H1 (cell line): ENCODE data around the gene PLCB1. TPM values are rescaled to one million over a fixed set of nuclear protein-coding genes. Genes with fewer than 3 reads are reported as not detected.

Experiments used
- CTCF ChIA-PET: fragments of 300-600 bp; sonication (Branson Sonifier 250); formaldehyde crosslinking; loops from one replicate; lab custom pipeline; 2021; ENCODE audit not compliant: partially characterized antibody; lab: Charles Lee
- POLR2A ChIA-PET: fragments of 300-600 bp; sonication (Branson Sonifier 250); formaldehyde crosslinking; loops from one replicate; lab custom pipeline; 2021; ENCODE audit warnings: inconsistent platforms; ENCODE audit not compliant: partially characterized antibody; lab: Charles Lee
- DNase-seq, 2 experiments: peaks; one replicate each; pipeline versions ENCODE4 v3.0.0 to v3.0.0-alpha.2; 2010 to 2022; ENCODE audit warnings: low spot score in 2 of 2, low read depth in 1 of 2, mixed read lengths in 1 of 2
- FAIRE-seq: peaks from 2 replicates; lab custom pipeline; 2011; peaks lifted over from hg19 to GRCh38; lab: Jason Lieb, UNC
- H2AFZ ChIP-seq: 2 replicates; pipeline ENCODE4 v1.8.1; 2012; ENCODE audit warnings: low read length, inconsistent platforms
- H2AK5ac ChIP-seq: 2 replicates; pipeline ENCODE4 v1.6.1; 2013; ENCODE audit warnings: low read depth, low read length
- H2BK120ac ChIP-seq: replicated peaks from 2 replicates; pipeline ENCODE3; 2013; ENCODE audit warnings: low read depth, low read length, inconsistent platforms
- H2BK12ac ChIP-seq: 2 replicates; pipeline ENCODE4 v1.6.1; 2013; ENCODE audit warnings: low read depth, low read length
- H2BK15ac ChIP-seq: 2 replicates; pipeline ENCODE4 v1.6.1; 2013; ENCODE audit warnings: low read length
- H2BK20ac ChIP-seq: 2 replicates; pipeline ENCODE4 v1.6.1; 2013; ENCODE audit warnings: low read length
- H2BK5ac ChIP-seq: 2 replicates; pipeline ENCODE4 v1.6.1; 2013; ENCODE audit warnings: low read depth, low read length
- H3K14ac ChIP-seq: 2 replicates; pipeline ENCODE4 v1.6.1; 2013; ENCODE audit warnings: inconsistent platforms; ENCODE audit not compliant: insufficient read length
- H3K18ac ChIP-seq: 2 replicates; pipeline ENCODE4 v1.6.1; 2013; ENCODE audit warnings: low read length; ENCODE audit errors: extremely low read depth
- H3K23ac ChIP-seq: 2 replicates; pipeline ENCODE4 v1.6.1; 2013; ENCODE audit warnings: inconsistent platforms; ENCODE audit not compliant: insufficient read length
- H3K23me2 ChIP-seq: 2 replicates; pipeline ENCODE4 v1.6.1; 2013; ENCODE audit warnings: low read depth, low read length
- H3K27ac ChIP-seq: 2 replicates; pipeline ENCODE4 v1.6.1; 2011; ENCODE audit warnings: low read depth, low read length, inconsistent platforms
- H3K27me3 ChIP-seq, 4 experiments: replicated peaks in 1 of 4; 1 replicate in 1 of 4; 2 replicates in 3 of 4; pipeline versions ENCODE4 v1.6.1 to v1.8.1; 2011 to 2013; ENCODE audit warnings: low read length in 3 of 4, mild to moderate bottlenecking in 3 of 4, inconsistent platforms in 2 of 4, mixed read lengths in 2 of 4, moderate library complexity in 1 of 4; ENCODE audit not compliant: control insufficient read depth in 3 of 4, insufficient read depth in 3 of 4; ENCODE audit errors: extremely low read depth in 1 of 4
- H3K36me3 ChIP-seq, 4 experiments: 2 replicates each; pipeline versions ENCODE4 v1.6.1 to v1.8.1; 2011 to 2013; ENCODE audit warnings: mild to moderate bottlenecking in 4 of 4, low read length in 3 of 4, moderate library complexity in 2 of 4, control low read depth in 1 of 4, inconsistent platforms in 1 of 4; ENCODE audit not compliant: insufficient read depth in 4 of 4, control insufficient read depth in 2 of 4
- H3K4ac ChIP-seq: replicated peaks from 2 replicates; pipeline ENCODE3; 2013; ENCODE audit warnings: low read length, low read depth, mixed read lengths, inconsistent platforms; ENCODE audit not compliant: insufficient read length
- H3K4me1 ChIP-seq, 4 experiments: replicated peaks in 1 of 4; 1 replicate in 1 of 4; 2 replicates in 3 of 4; pipeline versions ENCODE4 v1.6.1 to v1.8.1; 2011 to 2013; ENCODE audit warnings: low read length in 3 of 4, inconsistent platforms in 2 of 4, mixed read lengths in 1 of 4; ENCODE audit not compliant: insufficient read depth in 4 of 4, control insufficient read depth in 3 of 4
- H3K4me2 ChIP-seq, 2 experiments: 2 replicates each; pipeline versions ENCODE4 v1.6.1 to v1.8.1; 2011 to 2013; ENCODE audit warnings: low read depth in 2 of 2, low read length in 2 of 2, control low read depth in 1 of 2, inconsistent platforms in 1 of 2, mild to moderate bottlenecking in 1 of 2; ENCODE audit not compliant: insufficient read depth in 1 of 2
- H3K4me3 ChIP-seq, 4 experiments: fragments of 200-600, 300-600 bp in 1 of 4; sonication (generic), shearing (Covaris generic), sonication (Bioruptor Twin) in 1 of 4; 2 replicates each; pipeline versions ENCODE4 v1.5.1 to v1.8.1; 2011 to 2016; ENCODE audit warnings: low read length in 4 of 4, low read depth in 3 of 4, control low read depth in 2 of 4, inconsistent platforms in 2 of 4, mild to moderate bottlenecking in 2 of 4, mixed read lengths in 1 of 4, moderate library complexity in 1 of 4; ENCODE audit not compliant: insufficient read depth in 2 of 4; ENCODE audit errors: extremely low read depth in 1 of 4
- H3K56ac ChIP-seq: replicated peaks from 2 replicates; pipeline ENCODE3; 2013; ENCODE audit warnings: low read depth, mild to moderate bottlenecking, mixed read lengths, low read length, inconsistent platforms; ENCODE audit not compliant: insufficient read length
- H3K79me1 ChIP-seq: 2 replicates; pipeline ENCODE4 v1.6.1; 2013; ENCODE audit warnings: low read depth, low read length, control low read depth
- H3K79me2 ChIP-seq, 2 experiments: 2 replicates each; pipeline versions ENCODE4 v1.6.1 to v1.8.1; 2012 to 2013; ENCODE audit warnings: low read length in 2 of 2, mild to moderate bottlenecking in 2 of 2, inconsistent platforms in 1 of 2; ENCODE audit not compliant: insufficient read depth in 2 of 2, control insufficient read depth in 1 of 2
- H3K9ac ChIP-seq, 4 experiments: replicated peaks in 1 of 4; 1 replicate in 1 of 4; 2 replicates in 3 of 4; pipeline versions ENCODE4 v1.6.1 to v1.8.1; 2011 to 2013; ENCODE audit warnings: low read depth in 3 of 4, low read length in 3 of 4, control low read depth in 2 of 4, mild to moderate bottlenecking in 2 of 4, moderate library complexity in 2 of 4, inconsistent platforms in 1 of 4; ENCODE audit errors: extremely low read depth in 1 of 4
- H3K9me3 ChIP-seq, 2 experiments: 2 replicates each; pipeline versions ENCODE4 v1.6.1 to v1.8.1; 2012 to 2013; ENCODE audit warnings: mild to moderate bottlenecking in 2 of 2, moderate library complexity in 2 of 2, control low read depth in 1 of 2, inconsistent platforms in 1 of 2, low read depth in 1 of 2, low read length in 1 of 2, mixed read lengths in 1 of 2; ENCODE audit not compliant: insufficient read depth in 2 of 2
- H4K20me1 ChIP-seq, 2 experiments: replicated peaks in 1 of 2; 2 replicates each; pipeline versions ENCODE3 to v1.8.1; 2011 to 2013; ENCODE audit warnings: inconsistent platforms in 2 of 2, low read length in 2 of 2, mild to moderate bottlenecking in 1 of 2; ENCODE audit not compliant: insufficient read depth in 2 of 2, control insufficient read depth in 1 of 2
- H4K5ac ChIP-seq: 2 replicates; pipeline ENCODE4 v1.6.1; 2013; ENCODE audit warnings: low read length, low read depth, mixed read lengths, inconsistent platforms; ENCODE audit not compliant: insufficient read length
- H4K8ac ChIP-seq: 2 replicates; pipeline ENCODE4 v1.8.0; 2013; ENCODE audit warnings: mild to moderate bottlenecking, moderate library complexity, low read length, inconsistent platforms; ENCODE audit not compliant: insufficient read depth; ENCODE audit errors: extremely low read depth
- H4K91ac ChIP-seq: replicated peaks from 2 replicates; pipeline ENCODE3; 2013; ENCODE audit warnings: low read length, mixed read lengths, inconsistent platforms; ENCODE audit not compliant: insufficient read length
- POU5F1 ChIP-seq: IDR thresholded peaks from 2 replicates; pipeline ENCODE4 v1.6.1; 2011; ENCODE audit warnings: low read depth, mild to moderate bottlenecking, low read length, moderate library complexity
- WGBS, 2 experiments: shearing (Covaris generic) in 1 of 2; methylation state at CpG; one replicate each; pipeline versions ENCODE4 v1.1.6 to v1.1.7; 2013 to 2015; ENCODE audit warnings: low lambda C conversion rate in 2 of 2, mixed read lengths in 2 of 2, inconsistent platforms in 1 of 2, low coverage in 1 of 2, missing lambda C conversion rate in 1 of 2; ENCODE audit not compliant: insufficient replicate concordance in 2 of 2, insufficient coverage in 1 of 2, insufficient read length in 1 of 2; ENCODE audit errors: extremely low coverage in 1 of 2, missing lambda C conversion rate in 1 of 2; 5-methylcytosine and 5-hydroxymethylcytosine counted together
- polyA plus RNA-seq, 7 experiments: library from polyadenylated mRNA; depleted of rRNA in 3 of 7; stranded (reverse) in 5 of 7; unstranded in 2 of 7; fragments of >200 nt in 5 of 7; fragments of 200-250 nt in 2 of 7; gene quantifications; 1 replicate in 5 of 7; 2 replicates in 1 of 7; 4 replicates in 1 of 7; pipeline versions ENCODE4 v1.2.1 to v1.2.3, GENCODE V29; 2011 to 2013; ENCODE audit warnings: missing spikeins in 2 of 7, mixed read lengths in 2 of 7
- total RNA-seq: library from RNA; stranded (reverse); fragmentation: NEBNext Ultra II Directional; extraction: Animal tissue kit (Norgen Biotek cat#: 25700); gene quantifications from 2 replicates; pipeline ENCODE4 v1.2.1, GENCODE V29; 2021

The PLCB1 gene
- total and polyA plus RNA-seq, 2 of the 8 experiments (the other 6 are each of a cell fraction or from before 2014, with no cell fraction given): 2.6 to 9.1 TPM

GRCh38 chr20:8209061-8209460 lies 77.0 kb downstream of the PLCB1 start:
- Histone ChIP-seq H2BK120ac (no peak overlapping the region), H4K5ac (no peak overlapping the region), H2BK5ac (no peak overlapping the region), H3K27me3 (no peaks in the 10 kb centered on the region), H3K27ac (no peak overlapping the region), H3K18ac (no peak overlapping the region), H3K23me2 (no peaks in the 10 kb centered on the region; the same call in 1 of the 2 replicates), H3K9me3 (no peaks in the 10 kb centered on the region), H3K79me2 (no peaks in the 10 kb centered on the region), H2BK15ac (no peak overlapping the region), H3K23ac (no peak overlapping the region), H3K14ac (no peak overlapping the region), H2BK12ac (no peak overlapping the region), H3K9ac (no peak overlapping the region), H4K91ac (no peak overlapping the region), H3K36me3 (no peaks in the 10 kb centered on the region), H3K4me1 (peaks cover 0 to 5% (median 2%) of the 10 kb centered on the region in 4 experiments; a peak in 4 of 7 replicates), H3K4ac (no peak overlapping the region), H4K8ac (no peak overlapping the region), H2AFZ (no peak overlapping the region), H3K4me3 (no peak overlapping the region), H3K56ac (no peak overlapping the region), H3K4me2 (no peak overlapping the region), H3K79me1 (no peaks in the 10 kb centered on the region), H2BK20ac (no peak overlapping the region), H2AK5ac (no peak overlapping the region), H4K20me1 (no peaks in the 10 kb centered on the region)
- ChIA-PET CTCF (no interaction called here), POLR2A (no interaction called here)
- 77% methylated on average over 2 of the region's 2 CpGs; no CpG with 5 or more reads in 1 of the 2 experiments for WGBS, 2 experiments
- DNase-seq (no peak), FAIRE-seq (no peak)
- no peak for TF ChIP-seq POU5F1
